OCI-LY7 (cell line): Measurements from ENCODE around the gene NFATC4. TPM values are rescaled to one million over a fixed set of nuclear protein-coding genes. Genes with fewer than 3 reads are reported as not detected.

Experiments used
- BruUV-seq: library from RNA; stranded (reverse); fragments of 400-500 nt; replicated peaks from 2 replicates; lab custom pipeline; 2021; lab: Mats Ljungman, UMichigan
- CTCF ChIA-PET: fragments of 300-600 bp; sonication (Branson Sonifier 250); formaldehyde crosslinking; loops from one replicate; lab custom pipeline; 2022; ENCODE audit warnings: antibody characterized with exemption; ENCODE audit not compliant: unreplicated experiment; lab: Charles Lee
- POLR2A ChIA-PET: fragments of 300-600 bp; sonication (Branson Sonifier 250); formaldehyde crosslinking; loops from one replicate; lab custom pipeline; 2022; ENCODE audit warnings: antibody characterized with exemption; lab: Charles Lee
- DNase-seq: peaks from one replicate; pipeline ENCODE4 v3.0.0-alpha.2; 2015; ENCODE audit warnings: low spot score
- H2AFZ ChIP-seq: fragments of 200-600 bp; sonication (generic), shearing (Covaris generic); 2 replicates; pipeline ENCODE4 v1.6.1; 2014; ENCODE audit warnings: mild to moderate bottlenecking, antibody characterized with exemption, low read length, moderate library complexity
- H3K27ac ChIP-seq: fragments of 200-600 bp; sonication (generic); 2 replicates; pipeline ENCODE4 v1.5.1; 2014; ENCODE audit warnings: mixed run types, low read depth, mild to moderate bottlenecking, moderate library complexity, low read length, inconsistent platforms; ENCODE audit not compliant: poor library complexity, severe bottlenecking
- H3K36me3 ChIP-seq: fragments of 200-600 bp; sonication (generic); 2 replicates; pipeline ENCODE4 v1.6.1; 2014; ENCODE audit warnings: mild to moderate bottlenecking, antibody characterized with exemption, low read length, moderate library complexity, mixed read lengths; ENCODE audit not compliant: insufficient read depth
- H3K4me1 ChIP-seq: fragments of 200-600 bp; sonication (generic); 2 replicates; pipeline ENCODE4 v1.5.1; 2014; ENCODE audit warnings: mild to moderate bottlenecking, low read length; ENCODE audit not compliant: insufficient read depth, poor library complexity, severe bottlenecking
- H3K4me2 ChIP-seq: fragments of 200-600 bp; sonication (generic); 2 replicates; pipeline ENCODE4 v1.6.1; 2014; ENCODE audit warnings: mild to moderate bottlenecking, low read length
- H3K4me3 ChIP-seq: fragments of 200-600 bp; sonication (generic); 2 replicates; pipeline ENCODE4 v1.5.1; 2014; ENCODE audit warnings: mild to moderate bottlenecking, low read depth, low read length; ENCODE audit not compliant: poor library complexity, severe bottlenecking
- H3K79me2 ChIP-seq: fragments of 200-600 bp; sonication (generic); 2 replicates; pipeline ENCODE4 v1.6.1; 2016; ENCODE audit warnings: low read depth, mild to moderate bottlenecking, low read length, moderate library complexity, mixed read lengths; ENCODE audit not compliant: insufficient read depth
- H3K9me2 ChIP-seq: fragments of 200-600 bp; sonication (generic); 2 replicates; pipeline ENCODE4 v1.6.1; 2016; ENCODE audit warnings: mild to moderate bottlenecking, low read length, mixed read lengths; ENCODE audit not compliant: insufficient read depth
- H3K9me3 ChIP-seq: fragments of 200-600 bp; sonication (generic); 2 replicates; pipeline ENCODE4 v1.6.1; 2014; ENCODE audit warnings: mild to moderate bottlenecking, mixed run types, low read length, mixed read lengths
- H4K20me1 ChIP-seq: fragments of 200-600 bp; sonication (generic); 2 replicates; pipeline ENCODE4 v1.6.1; 2014; ENCODE audit warnings: mild to moderate bottlenecking, antibody characterized with exemption, low read length, moderate library complexity, mixed read lengths; ENCODE audit not compliant: insufficient read depth
- EZH2phosphoT487 ChIP-seq: fragments of 200-600 bp; sonication (generic); IDR thresholded peaks from 2 replicates; pipeline ENCODE4 v1.6.1; 2018; ENCODE audit warnings: low read depth, borderline replicate concordance, mild to moderate bottlenecking, mixed run types, antibody characterized with exemption, low read length, moderate library complexity, mixed read lengths
- intact Hi-C: fragments of 100-400 bp; cut with micrococcal nuclease; formaldehyde crosslinking; loops from one replicate; pipeline ENCODE4 v1.10.0; 2022; ENCODE audit not compliant: unreplicated experiment
- total RNA-seq, 2 experiments: library from RNA; depleted of rRNA in 1 of 2; stranded (reverse); fragments of >200 nt in 1 of 2; shearing (Covaris generic) in 1 of 2; gene quantifications; 2 replicates each; pipeline ENCODE4 v1.2.3, GENCODE V29; 2014 to 2022
- TF ChIP-seq, protein P1 (sequence below): fragments of 200-600 bp; sonication (generic); conservative IDR thresholded peaks from 2 replicates; pipeline ENCODE4 v1.5.1; 2014; ENCODE audit warnings: mild to moderate bottlenecking, antibody characterized with exemption, low read length, moderate library complexity, mixed read lengths

Gene NFATC4
- total RNA-seq, 2 experiments from 2014 or later, result 72.2 to 96.6 TPM

- H2AFZ ChIP-seq, result no peak overlapping the region
- H3K79me2 ChIP-seq, result no peaks in the 10 kb centered on the region
- H3K4me1 ChIP-seq, result no peaks in the 10 kb centered on the region
- H3K9me2 ChIP-seq, result no peaks in the 10 kb centered on the region
- POLR2A ChIA-PET, result no interaction called here
- H4K20me1 ChIP-seq, result no peaks in the 10 kb centered on the region
- H3K9me3 ChIP-seq, result no peaks in the 10 kb centered on the region
- no peak overlapping the region for H3K4me3 ChIP-seq
- CTCF ChIA-PET, result no interaction called here
- TF ChIP-seq, protein P1, sequence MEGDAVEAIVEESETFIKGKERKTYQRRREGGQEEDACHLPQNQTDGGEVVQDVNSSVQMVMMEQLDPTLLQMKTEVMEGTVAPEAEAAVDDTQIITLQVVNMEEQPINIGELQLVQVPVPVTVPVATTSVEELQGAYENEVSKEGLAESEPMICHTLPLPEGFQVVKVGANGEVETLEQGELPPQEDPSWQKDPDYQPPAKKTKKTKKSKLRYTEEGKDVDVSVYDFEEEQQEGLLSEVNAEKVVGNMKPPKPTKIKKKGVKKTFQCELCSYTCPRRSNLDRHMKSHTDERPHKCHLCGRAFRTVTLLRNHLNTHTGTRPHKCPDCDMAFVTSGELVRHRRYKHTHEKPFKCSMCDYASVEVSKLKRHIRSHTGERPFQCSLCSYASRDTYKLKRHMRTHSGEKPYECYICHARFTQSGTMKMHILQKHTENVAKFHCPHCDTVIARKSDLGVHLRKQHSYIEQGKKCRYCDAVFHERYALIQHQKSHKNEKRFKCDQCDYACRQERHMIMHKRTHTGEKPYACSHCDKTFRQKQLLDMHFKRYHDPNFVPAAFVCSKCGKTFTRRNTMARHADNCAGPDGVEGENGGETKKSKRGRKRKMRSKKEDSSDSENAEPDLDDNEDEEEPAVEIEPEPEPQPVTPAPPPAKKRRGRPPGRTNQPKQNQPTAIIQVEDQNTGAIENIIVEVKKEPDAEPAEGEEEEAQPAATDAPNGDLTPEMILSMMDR, result no peak
- no peak for TF ChIP-seq EZH2phosphoT487
- no peak overlapping the region for H3K27ac ChIP-seq
- no peak overlapping the region for H3K4me2 ChIP-seq
- intact Hi-C loops, result no loop called here
- DNase-seq, result no peak
- H3K36me3 ChIP-seq, result no peaks in the 10 kb centered on the region
- no TSS peak for BruUV-seq
Observed at GRCh38 chr14:24403294-24403998, 35.5 kb downstream of the NFATC4 start.

DNA sequence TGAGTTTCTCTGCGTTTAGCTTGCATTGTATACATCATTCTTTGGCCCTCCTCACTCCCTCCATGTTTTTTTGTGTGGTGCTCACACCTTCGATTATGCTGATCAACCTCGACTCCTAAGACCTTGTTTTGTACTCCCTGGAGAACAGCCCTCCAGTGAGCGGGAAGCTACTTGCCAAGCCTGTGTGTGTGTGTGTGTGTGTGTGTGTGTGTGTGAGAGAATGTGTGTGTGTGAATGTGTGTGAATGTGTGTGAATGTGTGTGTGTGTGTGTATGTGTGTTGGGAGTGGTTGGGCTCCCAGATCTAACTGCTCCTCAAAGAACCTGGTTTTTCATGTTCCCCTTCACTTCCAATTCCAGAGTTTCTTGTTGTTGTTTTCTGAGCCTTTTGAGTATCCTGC, 36.8 kb downstream of the NFATC4 start:
- Histone ChIP-seq H3K9me3 (no peaks in the 10 kb centered on the region), H3K4me1 (no peaks in the 10 kb centered on the region), H2AFZ (no peak overlapping the region), H3K4me2 (no peak overlapping the region), H3K4me3 (no peak overlapping the region), H4K20me1 (no peaks in the 10 kb centered on the region), H3K36me3 (no peaks in the 10 kb centered on the region), H3K27ac (no peak overlapping the region), H3K79me2 (no peaks in the 10 kb centered on the region), H3K9me2 (no peaks in the 10 kb centered on the region)
- DNase-seq, result no peak
- CTCF ChIA-PET, result interaction anchor here (0.6 kb wide), 1 partner anchor 18 kb away, joined by 3 read pairs; no protein-coding TSS in a partner anchor
- intact Hi-C loops, result no loop called here
- POLR2A ChIA-PET, result no interaction called here
- no TSS peak for BruUV-seq
- no peak for TF ChIP-seq EZH2phosphoT487
- TF ChIP-seq, protein P1, result no peak

GRCh38 chr14:24406416-24406815, 38.4 kb downstream of the NFATC4 start:
- Histone ChIP-seq H3K36me3 (no peaks in the 10 kb centered on the region), H3K79me2 (no peaks in the 10 kb centered on the region), H3K9me3 (no peaks in the 10 kb centered on the region), H4K20me1 (no peaks in the 10 kb centered on the region), H3K4me3 (no peak overlapping the region), H3K4me2 (no peak overlapping the region), H2AFZ (no peak overlapping the region), H3K27ac (no peak overlapping the region), H3K4me1 (no peaks in the 10 kb centered on the region), H3K9me2 (no peaks in the 10 kb centered on the region)
- no TSS peak for BruUV-seq
- CTCF ChIA-PET, result interaction anchor here (0.6 kb wide), 1 partner anchor 10 kb away, joined by 3 read pairs; no protein-coding TSS in a partner anchor
- intact Hi-C loops, result no loop called here
- no peak for DNase-seq
- TF ChIP-seq, protein P1, result no peak
- no peak for TF ChIP-seq EZH2phosphoT487
- POLR2A ChIA-PET, result interaction anchor here (0.6 to 0.7 kb wide), 2 partner anchors 106 to 140 kb away, joined by 3 read pairs; no protein-coding TSS in a partner anchor
